Measurements from ENCODE around the gene RPIA. TPM values are rescaled to one million over a fixed set of nuclear protein-coding genes. Genes with fewer than 3 reads are reported as not detected.

The RPIA gene
- total and polyA plus RNA-seq, 2 of the 4 experiments (the other 2 are of a cell fraction): 4.1 to 8.6 TPM

DNA sequence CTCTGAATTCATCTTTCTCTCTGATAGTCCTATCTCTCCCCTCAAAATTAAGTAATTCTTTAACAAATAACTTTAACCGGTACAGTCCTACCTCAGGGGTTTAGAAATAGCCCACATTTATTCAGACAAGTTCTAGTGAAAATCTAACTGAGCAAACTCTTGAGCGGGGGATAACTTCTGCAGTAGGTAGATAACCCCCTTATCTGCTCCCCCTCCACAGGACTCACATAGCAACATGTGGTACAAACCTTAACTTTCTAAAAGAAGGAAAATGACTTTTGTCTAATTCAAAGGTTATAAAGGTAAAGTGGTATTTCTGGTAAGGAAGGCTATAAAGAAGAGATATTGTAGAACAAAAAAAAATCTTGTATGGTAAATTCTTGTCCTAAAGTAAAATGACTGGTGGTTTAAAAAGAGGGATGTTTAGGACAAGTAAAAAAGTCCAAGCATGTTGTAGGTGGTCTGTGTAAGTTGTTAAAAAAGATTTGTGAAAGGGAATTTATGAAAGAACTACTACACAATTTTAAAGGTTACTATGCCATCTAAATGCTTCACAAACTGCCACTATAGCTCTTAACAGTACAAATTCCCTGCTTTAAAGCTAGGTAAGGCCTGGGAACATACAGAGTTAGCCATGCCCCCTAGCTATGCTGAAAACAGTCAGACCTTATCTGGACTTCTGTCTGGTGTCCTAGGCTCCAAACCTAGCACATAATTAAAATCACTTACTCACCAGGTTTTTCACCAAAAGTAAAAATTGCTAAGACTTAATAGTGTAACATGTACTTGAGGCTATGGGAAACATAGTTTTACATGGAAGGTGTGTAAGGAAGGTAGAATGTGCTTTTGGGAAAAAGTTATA is 8.1 kb upstream of the RPIA start:
- H4K20me1 ChIP-seq (ENCODE audit: insufficient read depth, low read length): no peaks in the 10 kb centered on the region
- no peak overlapping the region for H3K23ac ChIP-seq (ENCODE audit: low read depth, low read length)
- H3K9me1 ChIP-seq (ENCODE audit: insufficient read depth, low read length): no peaks in the 10 kb centered on the region
- no peak overlapping the region for H2AK9ac ChIP-seq (replicated peaks; ENCODE audit: low read depth, low read length, poor library complexity)
- no peak overlapping the region for H3K9ac ChIP-seq (ENCODE audit: low read depth, low read length)
- H2BK20ac ChIP-seq (ENCODE audit: low read depth, low read length): no peak overlapping the region
- no CpG with 5 or more reads among the region's 2 CpGs for WGBS, 2 experiments (ENCODE audit: extremely low coverage in 2 of 2, insufficient read length in 1 of 2)
- H2BK120ac ChIP-seq (ENCODE audit: low read depth, low read length): no peak overlapping the region
- dilution Hi-C loops (cut with HindIII; ENCODE audit: low sequenced_read_pairs, unreplicated experiment) (no loop called here), in situ Hi-C loops (cut with MboI; ENCODE audit: low sequenced_read_pairs) (no loop called here), intact Hi-C loops (cut with micrococcal nuclease) (no loop called here)
- H3K18ac ChIP-seq (ENCODE audit: low read depth, low read length): no peak overlapping the region
- DNase-seq (no peak), ATAC-seq (ENCODE audit: low read depth) (no peak)
- no peaks in the 10 kb centered on the region for H3K27me3 ChIP-seq (ENCODE audit: control insufficient read depth, insufficient read depth, low read length)
- no peak overlapping the region for H2AFZ ChIP-seq (replicated peaks; ENCODE audit: low read length, poor library complexity)
- no peak overlapping the region for H2BK5ac ChIP-seq (ENCODE audit: low read depth, low read length, poor library complexity, severe bottlenecking)
- ChIA-PET CTCF (no interaction called here), POLR2A (ENCODE audit: unreplicated experiment) (no interaction called here)
- TF ChIP-seq, protein P1, sequence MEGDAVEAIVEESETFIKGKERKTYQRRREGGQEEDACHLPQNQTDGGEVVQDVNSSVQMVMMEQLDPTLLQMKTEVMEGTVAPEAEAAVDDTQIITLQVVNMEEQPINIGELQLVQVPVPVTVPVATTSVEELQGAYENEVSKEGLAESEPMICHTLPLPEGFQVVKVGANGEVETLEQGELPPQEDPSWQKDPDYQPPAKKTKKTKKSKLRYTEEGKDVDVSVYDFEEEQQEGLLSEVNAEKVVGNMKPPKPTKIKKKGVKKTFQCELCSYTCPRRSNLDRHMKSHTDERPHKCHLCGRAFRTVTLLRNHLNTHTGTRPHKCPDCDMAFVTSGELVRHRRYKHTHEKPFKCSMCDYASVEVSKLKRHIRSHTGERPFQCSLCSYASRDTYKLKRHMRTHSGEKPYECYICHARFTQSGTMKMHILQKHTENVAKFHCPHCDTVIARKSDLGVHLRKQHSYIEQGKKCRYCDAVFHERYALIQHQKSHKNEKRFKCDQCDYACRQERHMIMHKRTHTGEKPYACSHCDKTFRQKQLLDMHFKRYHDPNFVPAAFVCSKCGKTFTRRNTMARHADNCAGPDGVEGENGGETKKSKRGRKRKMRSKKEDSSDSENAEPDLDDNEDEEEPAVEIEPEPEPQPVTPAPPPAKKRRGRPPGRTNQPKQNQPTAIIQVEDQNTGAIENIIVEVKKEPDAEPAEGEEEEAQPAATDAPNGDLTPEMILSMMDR (conservative IDR thresholded peaks at IDR 0.05; ENCODE audit: low read depth, low read length): no peak
- no peak for TF ChIP-seq BHLHE40 (IDR thresholded peaks at IDR 0.05; ENCODE audit: low read depth, low read length)
- no peak for TF ChIP-seq MXI1 (IDR thresholded peaks at IDR 0.05; ENCODE audit: borderline replicate concordance, low read depth, low read length)
- TF ChIP-seq SMC3 (IDR thresholded peaks at IDR 0.05; ENCODE audit: low read depth, low read length): no peak
- no peak for TF ChIP-seq POLR2A (IDR thresholded peaks at IDR 0.05; ENCODE audit: low read depth, low read length)
- no peak for TF ChIP-seq RAD21 (IDR thresholded peaks at IDR 0.05; ENCODE audit: low read length)
- no TSS peak for BruUV-seq (replicated peaks)
- no peak overlapping the region for H4K8ac ChIP-seq (ENCODE audit: low read depth in 2 of 2, low read length in 2 of 2)
- no peaks in the 10 kb centered on the region for H3K36me3 ChIP-seq (ENCODE audit: control insufficient read depth, insufficient read depth, low read length)
- H3K4ac ChIP-seq (ENCODE audit: low read depth, low read length): no peak overlapping the region
- H4K91ac ChIP-seq (ENCODE audit: insufficient read depth, low read depth, low read length): no peak overlapping the region
- no peak overlapping the region for H2AK5ac ChIP-seq (ENCODE audit: low read depth, low read length)
- no peaks in the 10 kb centered on the region for H3K79me1 ChIP-seq (ENCODE audit: low read depth in 1 of 2, low read length in 2 of 2)
- peaks cover 7% of the 10 kb centered on the region; the same call in 1 of the 2 replicates for H3K9me3 ChIP-seq (ENCODE audit: control insufficient read depth, insufficient read depth, low read length)
- H3K4me1 ChIP-seq (ENCODE audit: control insufficient read depth, insufficient read depth, low read length): no peaks in the 10 kb centered on the region
- no peak overlapping the region for H2BK15ac ChIP-seq (ENCODE audit: low read depth, low read length)
- no peak overlapping the region for H3K27ac ChIP-seq (ENCODE audit: insufficient read depth, low read length)
- no peak overlapping the region for H3K4me3 ChIP-seq (ENCODE audit: insufficient read depth, low read depth, low read length)
- H3K4me2 ChIP-seq (ENCODE audit: low read depth, low read length): no peak overlapping the region
- no peak overlapping the region for H3K56ac ChIP-seq (ENCODE audit: extremely low read depth, insufficient read depth, low read length)
- no peak overlapping the region for H4K5ac ChIP-seq (ENCODE audit: low read depth, low read length)
- H3K14ac ChIP-seq (replicated peaks; ENCODE audit: low read depth, low read length): no peak overlapping the region
